Panc1 (cell line): ENCODE data around the gene MTF1. TPM values are rescaled to one million over a fixed set of nuclear protein-coding genes. Genes with fewer than 3 reads are reported as not detected.

Experiments used
- ATAC-seq: fragments of 200-7000 bp; cut with Tn5 transposase; 2 replicates; pipeline ENCODE4 v1.9.1; 2020; ENCODE audit warnings: mild to moderate bottlenecking, moderate library complexity
- BruUV-seq: library from RNA; stranded (reverse); fragments of 400-500 nt; replicated peaks from 2 replicates; lab custom pipeline; 2021; lab: Mats Ljungman, UMichigan
- CTCF ChIA-PET: fragments of 300-600 bp; sonication (Branson Sonifier 250); formaldehyde crosslinking; loops from one replicate; lab custom pipeline; 2022; ENCODE audit warnings: antibody characterized with exemption; lab: Charles Lee
- POLR2A ChIA-PET: fragments of 300-600 bp; sonication (Branson Sonifier 250); formaldehyde crosslinking; loops from one replicate; lab custom pipeline; 2022; ENCODE audit warnings: antibody characterized with exemption; lab: Charles Lee
- DNase-seq: peaks from one replicate; pipeline ENCODE4 v3.0.0-alpha.2; 2010; ENCODE audit warnings: low read depth, low spot score
- H3K27ac ChIP-seq: 2 replicates; pipeline ENCODE4 v1.5.1; 2011; ENCODE audit warnings: mild to moderate bottlenecking, low read length, inconsistent platforms
- H3K27me3 ChIP-seq: fragments of 200-500 bp; sonication (Bioruptor generic); 2 replicates; pipeline ENCODE4 v1.6.0; 2014; ENCODE audit warnings: low read length, inconsistent platforms; ENCODE audit not compliant: control insufficient read depth, insufficient read depth
- H3K36me3 ChIP-seq: fragments of 200-500 bp; sonication (Bioruptor generic); 2 replicates; pipeline ENCODE4 v1.5.1; 2014; ENCODE audit warnings: inconsistent platforms, mild to moderate bottlenecking, low read length, moderate library complexity; ENCODE audit not compliant: control insufficient read depth, insufficient read depth
- H3K4me1 ChIP-seq: 2 replicates; pipeline ENCODE4 v1.5.1; 2011; ENCODE audit warnings: inconsistent platforms, mild to moderate bottlenecking, low read length, moderate library complexity; ENCODE audit not compliant: control insufficient read depth, insufficient read depth
- H3K4me3 ChIP-seq, 2 experiments: 2 replicates each; pipeline ENCODE4 v1.5.1; 2011 to 2012; ENCODE audit warnings: low read depth in 2 of 2, low read length in 2 of 2, mild to moderate bottlenecking in 2 of 2, inconsistent platforms in 1 of 2, moderate library complexity in 1 of 2
- H3K9me3 ChIP-seq: fragments of 200-500 bp; sonication (Bioruptor generic); 2 replicates; pipeline ENCODE4 v1.5.1; 2014; ENCODE audit warnings: low read depth, mild to moderate bottlenecking, inconsistent platforms, low read length, moderate library complexity; ENCODE audit not compliant: control insufficient read depth, insufficient read depth
- POLR2AphosphoS5 ChIP-seq: IDR thresholded peaks from 2 replicates; pipeline ENCODE4 v1.6.1; 2012; ENCODE audit warnings: mild to moderate bottlenecking, low read depth, low read length, moderate library complexity
- SIN3A ChIP-seq: IDR thresholded peaks from 2 replicates; pipeline ENCODE4 v1.6.1; 2012; ENCODE audit warnings: low read depth, mild to moderate bottlenecking, low read length, moderate library complexity, borderline replicate concordance; ENCODE audit not compliant: insufficient read depth
- TCF7L2 ChIP-seq: IDR thresholded peaks from 2 replicates; pipeline ENCODE4 v1.6.1; 2011; ENCODE audit warnings: mild to moderate bottlenecking, low read depth, low read length, inconsistent platforms
- in situ Hi-C: cut with HindIII; loops from 2 replicates; pipeline ENCODE4 v1.10.0; 2016; ENCODE audit warnings: low sequenced_read_pairs, low pct_unique_long_range_greater_than_20kb
- intact Hi-C: fragments of 100-400 bp; cut with micrococcal nuclease; formaldehyde crosslinking; loops from one replicate; pipeline ENCODE4 v1.10.0; 2022; ENCODE audit not compliant: unreplicated experiment
- total RNA-seq: library from RNA; stranded (reverse); gene quantifications from one replicate; pipeline ENCODE4 v1.2.1, GENCODE V29; 2021; ENCODE audit not compliant: unreplicated experiment
- TF ChIP-seq, protein P1 (sequence below), 2 experiments: IDR thresholded peaks; 2 replicates each; pipeline ENCODE4 v1.6.1; 2011 to 2012; ENCODE audit warnings: low read depth in 2 of 2, control low read depth in 1 of 2, low read length in 1 of 2, mild to moderate bottlenecking in 1 of 2, moderate library complexity in 1 of 2; ENCODE audit not compliant: insufficient read depth in 1 of 2
- TF ChIP-seq, protein P2 (sequence below): fragments of 450-650 bp; IDR thresholded peaks from 2 replicates; pipeline ENCODE4 v1.5.1; 2017; ENCODE audit warnings: mild to moderate bottlenecking

MTF1 gene
- total RNA-seq, 1 experiment from 2014 or later = 26.2 TPM

DNA sequence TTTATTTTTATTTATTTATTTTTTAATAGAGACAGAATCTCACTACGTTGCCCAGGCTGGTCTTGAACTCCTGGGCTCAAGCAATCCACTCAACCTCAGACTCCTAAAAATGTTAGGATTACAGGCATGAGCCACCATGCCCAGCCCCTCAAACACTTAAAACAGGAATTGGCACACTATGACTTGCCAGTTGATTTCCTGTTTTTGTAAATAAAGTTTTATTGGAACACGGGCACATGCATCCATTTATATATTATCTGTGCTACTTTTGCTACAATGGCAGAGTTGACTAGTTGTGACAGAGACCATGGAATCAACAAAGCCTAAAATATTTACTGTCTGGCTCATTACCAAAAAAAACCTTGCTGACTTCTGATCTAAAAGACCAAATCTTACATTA is 35.4 kb downstream of the MTF1 start:
- ATAC-seq (no peak), DNase-seq (no peak)
- H3K4me3 ChIP-seq = no peak overlapping the region
- in situ Hi-C loops (no loop called here), intact Hi-C loops (no loop called here)
- H3K4me1 ChIP-seq = no peaks in the 10 kb centered on the region
- no peaks in the 10 kb centered on the region for H3K27me3 ChIP-seq
- H3K36me3 ChIP-seq = peaks cover 16% of the 10 kb centered on the region
- BruUV-seq = no TSS peak
- TF ChIP-seq, protein P1, sequence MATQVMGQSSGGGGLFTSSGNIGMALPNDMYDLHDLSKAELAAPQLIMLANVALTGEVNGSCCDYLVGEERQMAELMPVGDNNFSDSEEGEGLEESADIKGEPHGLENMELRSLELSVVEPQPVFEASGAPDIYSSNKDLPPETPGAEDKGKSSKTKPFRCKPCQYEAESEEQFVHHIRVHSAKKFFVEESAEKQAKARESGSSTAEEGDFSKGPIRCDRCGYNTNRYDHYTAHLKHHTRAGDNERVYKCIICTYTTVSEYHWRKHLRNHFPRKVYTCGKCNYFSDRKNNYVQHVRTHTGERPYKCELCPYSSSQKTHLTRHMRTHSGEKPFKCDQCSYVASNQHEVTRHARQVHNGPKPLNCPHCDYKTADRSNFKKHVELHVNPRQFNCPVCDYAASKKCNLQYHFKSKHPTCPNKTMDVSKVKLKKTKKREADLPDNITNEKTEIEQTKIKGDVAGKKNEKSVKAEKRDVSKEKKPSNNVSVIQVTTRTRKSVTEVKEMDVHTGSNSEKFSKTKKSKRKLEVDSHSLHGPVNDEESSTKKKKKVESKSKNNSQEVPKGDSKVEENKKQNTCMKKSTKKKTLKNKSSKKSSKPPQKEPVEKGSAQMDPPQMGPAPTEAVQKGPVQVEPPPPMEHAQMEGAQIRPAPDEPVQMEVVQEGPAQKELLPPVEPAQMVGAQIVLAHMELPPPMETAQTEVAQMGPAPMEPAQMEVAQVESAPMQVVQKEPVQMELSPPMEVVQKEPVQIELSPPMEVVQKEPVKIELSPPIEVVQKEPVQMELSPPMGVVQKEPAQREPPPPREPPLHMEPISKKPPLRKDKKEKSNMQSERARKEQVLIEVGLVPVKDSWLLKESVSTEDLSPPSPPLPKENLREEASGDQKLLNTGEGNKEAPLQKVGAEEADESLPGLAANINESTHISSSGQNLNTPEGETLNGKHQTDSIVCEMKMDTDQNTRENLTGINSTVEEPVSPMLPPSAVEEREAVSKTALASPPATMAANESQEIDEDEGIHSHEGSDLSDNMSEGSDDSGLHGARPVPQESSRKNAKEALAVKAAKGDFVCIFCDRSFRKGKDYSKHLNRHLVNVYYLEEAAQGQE (IDR thresholded peaks at IDR 0.05; ENCODE audit: insufficient read depth in 1 of 2, low read depth in 2 of 2, low read length in 1 of 2) = no peak
- no peak for TF ChIP-seq TCF7L2
- no peaks in the 10 kb centered on the region for H3K9me3 ChIP-seq
- POLR2A ChIA-PET = no interaction called here
- CTCF ChIA-PET = no interaction called here
- no peak overlapping the region for H3K27ac ChIP-seq

DNA sequence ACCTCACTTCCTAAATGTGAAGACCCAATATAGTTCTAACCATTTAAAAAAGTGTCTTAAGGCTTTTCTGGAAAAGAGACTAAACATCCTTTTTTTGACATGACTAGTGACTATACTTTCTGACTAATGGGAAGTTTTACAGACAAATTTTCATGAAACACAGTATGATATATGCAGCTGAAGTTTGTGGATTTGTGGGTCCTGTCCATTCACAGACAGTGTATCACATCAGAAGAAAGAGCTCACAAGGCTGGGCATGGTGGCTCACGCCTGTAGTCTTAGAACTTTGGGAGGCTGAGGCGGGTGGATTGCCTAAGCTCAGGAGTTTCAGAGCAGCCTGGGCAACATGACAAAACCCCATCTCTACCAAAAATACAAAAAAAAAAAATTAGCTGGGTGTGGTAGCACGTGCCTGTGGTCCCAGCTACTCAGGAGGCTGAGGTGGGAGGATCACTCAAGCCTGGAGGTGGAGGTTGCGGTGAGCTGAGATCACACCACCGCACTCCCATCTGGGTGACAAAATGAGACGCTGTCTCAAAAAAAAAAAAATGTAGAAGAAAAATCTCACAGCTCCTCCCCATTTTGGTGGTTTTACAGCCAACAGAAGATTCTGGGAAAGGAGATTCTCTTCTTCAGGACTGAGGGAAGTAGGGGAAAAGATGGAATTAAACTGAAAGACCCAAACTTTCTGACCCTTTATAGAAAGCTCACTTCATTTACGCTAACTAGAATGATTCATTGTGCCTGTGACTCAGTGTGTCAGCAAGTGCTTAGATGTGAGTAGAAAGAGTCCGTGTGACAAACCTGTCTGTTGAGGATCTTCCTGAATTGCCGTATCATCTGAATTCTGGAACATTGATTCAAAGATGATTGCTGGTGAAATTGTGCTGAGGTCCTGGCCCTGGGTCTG is 36.2 kb downstream of the MTF1 start:
- H3K27ac ChIP-seq = no peak overlapping the region
- H3K9me3 ChIP-seq = no peaks in the 10 kb centered on the region
- ChIA-PET POLR2A (no interaction called here), CTCF (interaction anchor here (0.7 kb wide), 1 partner anchor 15 kb away, joined by 3 read pairs; no protein-coding TSS in a partner anchor)
- H3K27me3 ChIP-seq = no peaks in the 10 kb centered on the region
- BruUV-seq = no TSS peak
- ATAC-seq (no peak), DNase-seq (no peak)
- H3K4me1 ChIP-seq = no peaks in the 10 kb centered on the region
- in situ Hi-C loops = no loop called here
- H3K36me3 ChIP-seq = peaks cover 16% of the 10 kb centered on the region
- H3K4me3 ChIP-seq = no peak overlapping the region
- intact Hi-C loops = no loop called here
- TF ChIP-seq SIN3A (no peak), POLR2AphosphoS5 (no peak), TCF7L2 (no peak)
- TF ChIP-seq, protein P1 (IDR thresholded peaks at IDR 0.05; ENCODE audit: insufficient read depth in 1 of 2, low read depth in 2 of 2, low read length in 1 of 2) = no peak
- TF ChIP-seq, protein P2, sequence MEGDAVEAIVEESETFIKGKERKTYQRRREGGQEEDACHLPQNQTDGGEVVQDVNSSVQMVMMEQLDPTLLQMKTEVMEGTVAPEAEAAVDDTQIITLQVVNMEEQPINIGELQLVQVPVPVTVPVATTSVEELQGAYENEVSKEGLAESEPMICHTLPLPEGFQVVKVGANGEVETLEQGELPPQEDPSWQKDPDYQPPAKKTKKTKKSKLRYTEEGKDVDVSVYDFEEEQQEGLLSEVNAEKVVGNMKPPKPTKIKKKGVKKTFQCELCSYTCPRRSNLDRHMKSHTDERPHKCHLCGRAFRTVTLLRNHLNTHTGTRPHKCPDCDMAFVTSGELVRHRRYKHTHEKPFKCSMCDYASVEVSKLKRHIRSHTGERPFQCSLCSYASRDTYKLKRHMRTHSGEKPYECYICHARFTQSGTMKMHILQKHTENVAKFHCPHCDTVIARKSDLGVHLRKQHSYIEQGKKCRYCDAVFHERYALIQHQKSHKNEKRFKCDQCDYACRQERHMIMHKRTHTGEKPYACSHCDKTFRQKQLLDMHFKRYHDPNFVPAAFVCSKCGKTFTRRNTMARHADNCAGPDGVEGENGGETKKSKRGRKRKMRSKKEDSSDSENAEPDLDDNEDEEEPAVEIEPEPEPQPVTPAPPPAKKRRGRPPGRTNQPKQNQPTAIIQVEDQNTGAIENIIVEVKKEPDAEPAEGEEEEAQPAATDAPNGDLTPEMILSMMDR = no peak
